HG03521 (cell line): ENCODE measurements around the gene USP25.

ENCODE experiments used
- ATAC-seq: cut with Tn5 transposase; IDR thresholded peaks from one replicate; pipeline ENCODE4 v1.9.1; 2021; ENCODE audit warnings: mild to moderate bottlenecking, moderate library complexity; ENCODE audit not compliant: unreplicated experiment

Gene USP25

GRCh38 chr21:15755125-15755524 is 25.3 kb downstream of the USP25 start:
- ATAC-seq, result no peak

GRCh38 chr21:15759469-15759868 is 29.7 kb downstream of the USP25 start:
- ATAC-seq, result no peak

DNA sequence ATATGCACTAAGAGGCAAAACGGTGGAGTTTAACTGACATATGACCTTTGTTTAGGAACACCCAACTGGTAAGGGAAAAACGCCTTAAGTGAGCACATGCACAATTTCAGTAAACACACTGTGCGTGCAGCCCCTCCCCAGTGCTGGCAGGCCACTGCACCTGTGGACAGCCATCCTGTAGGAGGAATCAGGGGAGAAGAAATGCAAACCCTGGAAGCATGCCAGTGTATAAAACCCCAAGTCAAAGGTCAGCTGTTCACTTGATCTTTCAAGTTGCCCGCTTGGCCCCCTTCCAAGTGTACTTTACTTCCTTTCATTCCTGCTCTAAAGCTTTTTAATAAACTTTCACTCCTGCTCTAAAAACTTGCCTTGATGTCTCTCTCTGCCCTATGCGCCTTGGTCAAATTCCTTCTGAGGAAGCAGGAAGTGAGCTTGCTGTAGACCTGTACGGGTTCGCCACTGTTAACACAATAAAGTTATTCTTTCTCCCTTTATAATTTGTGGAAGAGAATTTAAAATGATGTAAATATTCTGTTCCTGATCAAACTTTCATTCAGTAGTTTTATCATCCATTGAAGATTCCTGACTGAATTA is 31.8 kb downstream of the USP25 start:
- no peak for ATAC-seq

- ATAC-seq, result no peak
These were observed 33.6 kb downstream of the USP25 start for GRCh38 chr21:15763359-15763758.

DNA sequence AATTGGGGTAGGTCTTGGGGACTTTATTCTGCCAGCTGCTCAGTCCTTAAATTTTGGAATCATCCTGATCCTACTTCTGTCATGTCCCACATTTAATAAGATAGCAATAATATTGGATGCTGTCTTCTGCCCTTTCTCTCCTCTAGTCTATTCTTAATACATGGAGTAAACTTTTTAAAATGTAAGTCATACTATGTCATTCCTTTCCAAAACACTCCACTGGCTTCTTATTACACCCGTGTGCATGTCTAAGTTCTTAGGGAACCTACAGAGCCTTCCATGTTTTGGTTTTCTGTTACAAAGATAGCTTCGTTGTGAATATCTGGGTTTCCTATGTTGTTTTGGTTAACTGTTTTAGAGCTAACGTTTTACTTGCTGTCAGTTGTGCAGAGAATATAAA is 35.1 kb downstream of the USP25 start:
- no peak for ATAC-seq

DNA sequence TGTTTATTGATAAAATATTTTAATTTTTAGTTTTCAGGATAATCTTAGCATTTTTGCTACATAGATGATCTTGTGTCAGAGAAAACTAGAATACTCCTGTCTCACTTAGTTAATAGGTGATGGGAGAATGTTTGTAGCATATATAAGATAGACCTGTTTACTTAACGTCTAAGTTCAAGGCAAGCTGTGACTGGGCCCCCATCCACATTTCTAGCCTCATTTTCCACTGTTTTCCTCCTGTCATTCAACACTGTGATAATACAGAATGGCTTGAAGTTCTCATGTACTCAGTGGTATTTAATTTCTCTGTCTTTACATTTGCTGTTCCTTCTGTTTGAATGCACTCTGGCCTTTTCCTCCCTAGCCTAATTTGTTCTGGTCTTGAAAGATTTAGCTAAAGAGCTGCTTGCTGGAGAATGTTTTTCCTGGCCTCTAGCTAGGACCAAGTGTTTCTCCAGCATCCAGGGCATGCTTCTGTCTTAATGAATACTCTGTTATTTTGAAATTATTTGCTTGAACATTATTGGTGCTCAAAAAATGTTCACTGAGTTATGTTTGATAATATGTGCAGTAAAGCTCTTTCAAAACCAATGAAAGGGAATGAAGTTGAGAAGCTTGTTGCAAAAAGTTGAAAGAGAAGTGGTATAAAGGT is 37.3 kb downstream of the USP25 start:
- ATAC-seq, result no peak

DNA sequence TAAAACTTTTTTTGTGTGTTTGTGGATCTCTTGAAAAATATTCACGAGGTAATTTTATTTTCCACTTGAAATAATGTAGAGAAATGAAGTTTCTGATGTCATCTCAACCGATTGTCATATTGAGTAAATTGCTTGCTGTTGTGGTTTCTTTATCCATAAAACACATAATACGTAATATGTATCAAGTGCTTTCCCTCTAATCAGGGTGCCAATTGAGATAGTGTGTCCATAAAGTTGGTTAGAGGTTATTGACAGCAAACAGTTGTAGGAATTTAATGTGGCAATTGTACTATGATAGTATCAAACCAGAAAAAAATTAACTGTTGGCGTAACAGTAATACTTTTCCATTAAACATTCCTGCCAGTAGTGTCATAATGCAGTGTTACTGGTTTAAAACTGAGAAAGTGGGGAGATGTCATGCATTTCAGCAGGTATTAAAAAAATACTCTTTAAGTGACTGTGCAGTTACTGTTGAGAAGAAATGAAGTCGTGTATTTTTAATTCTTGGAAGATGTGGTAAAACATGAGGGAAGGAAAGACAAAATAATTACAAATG is 38.3 kb downstream of the USP25 start:
- ATAC-seq, result no peak

DNA sequence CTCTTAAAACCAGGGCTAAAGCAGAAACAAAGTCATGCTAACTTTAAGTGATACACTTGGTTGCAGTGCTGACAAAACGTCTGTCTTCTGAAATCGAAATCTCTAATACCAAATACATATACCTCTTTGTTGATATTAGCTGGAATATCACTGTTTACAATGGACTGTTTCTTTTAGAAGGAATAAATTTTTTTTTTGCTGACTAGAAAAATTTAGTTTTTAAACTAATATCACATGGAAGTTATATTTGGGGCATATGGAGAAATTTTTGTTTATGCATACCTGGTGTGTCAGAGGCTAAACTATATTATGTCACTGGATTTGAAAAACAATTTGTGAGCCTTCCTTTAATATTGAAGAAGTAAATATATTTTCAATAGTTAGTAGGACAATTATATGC is 39.1 kb downstream of the USP25 start:
- no peak for ATAC-seq

GRCh38 chr21:15771311-15771710 is 41.5 kb downstream of the USP25 start:
- no peak for ATAC-seq

DNA sequence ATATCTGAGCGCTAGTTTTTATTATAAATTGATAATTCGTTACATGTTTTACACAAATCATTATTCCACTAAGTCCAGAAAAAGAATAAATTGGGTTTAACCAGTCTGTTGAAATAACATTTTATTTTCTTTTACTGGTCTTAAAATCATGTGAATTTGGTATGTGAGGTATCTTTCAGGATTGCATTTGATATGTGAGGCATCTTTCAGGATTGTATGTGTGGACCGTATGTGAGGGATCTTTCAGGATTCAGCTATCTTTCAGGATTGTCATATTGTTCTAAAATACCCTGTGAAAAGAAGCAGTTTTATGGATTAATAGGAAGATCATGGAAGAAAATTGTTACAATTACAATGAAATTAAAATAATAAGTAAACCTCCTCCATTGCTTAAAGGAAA is 42.9 kb downstream of the USP25 start:
- ATAC-seq, result no peak

GRCh38 chr21:15774590-15774989 is 44.8 kb downstream of the USP25 start:
- no peak for ATAC-seq

GRCh38 chr21:15775291-15775690 is 45.5 kb downstream of the USP25 start:
- ATAC-seq, result no peak

DNA sequence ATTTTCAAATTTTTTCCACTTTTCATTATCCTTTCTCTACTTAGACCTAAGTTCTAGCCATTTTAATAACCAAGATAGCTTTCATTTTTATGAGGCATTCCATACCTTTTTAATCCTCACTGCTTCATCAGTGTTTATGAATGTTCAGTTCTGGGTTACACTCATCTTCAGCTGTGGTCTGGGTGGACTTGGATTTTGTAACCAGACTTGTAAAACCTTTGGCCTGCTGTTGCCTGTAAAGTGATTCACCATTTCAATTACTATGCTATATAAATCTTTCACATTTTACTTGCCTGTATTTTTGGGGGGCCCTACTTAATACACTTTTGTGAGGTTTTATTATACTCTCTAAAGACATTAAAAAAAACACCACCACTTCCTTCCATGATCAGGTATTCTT is 46.2 kb downstream of the USP25 start:
- no peak for ATAC-seq

GRCh38 chr21:15776818-15777217 is 47.0 kb downstream of the USP25 start:
- no peak for ATAC-seq

GRCh38 chr21:15781986-15782385 is 52.2 kb downstream of the USP25 start:
- no peak for ATAC-seq

DNA sequence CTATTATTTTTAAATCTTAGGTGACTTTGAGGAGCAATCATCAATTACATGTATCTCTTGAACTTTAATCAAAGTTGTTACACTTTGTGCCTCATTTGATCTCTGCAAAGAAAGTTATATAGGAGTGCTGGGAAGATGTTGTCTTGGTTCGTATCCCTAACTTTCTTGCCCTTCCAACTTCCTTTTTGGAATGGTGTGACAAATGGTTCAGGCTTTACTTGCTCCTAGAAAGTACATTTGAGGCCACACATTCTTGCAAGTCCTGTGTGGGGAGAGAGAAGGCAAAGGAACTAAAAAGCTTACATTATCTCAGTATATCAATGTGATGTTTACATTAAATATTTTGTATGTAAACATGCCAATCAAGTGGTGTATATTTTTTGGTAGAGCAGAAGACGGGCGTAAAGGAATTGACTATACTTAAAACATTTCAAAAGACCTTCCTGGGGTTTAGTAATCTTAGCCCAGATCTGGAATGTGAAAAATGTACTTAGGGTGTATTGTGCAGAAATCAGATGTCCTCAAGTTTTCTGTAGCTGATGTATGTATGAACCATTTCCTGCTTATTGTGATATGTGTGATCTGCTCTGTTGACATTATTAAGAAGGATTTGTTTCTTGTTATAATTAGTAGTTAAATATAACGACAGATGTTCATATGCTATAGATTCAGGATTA is 59.2 kb downstream of the USP25 start:
- ATAC-seq, result no peak

DNA sequence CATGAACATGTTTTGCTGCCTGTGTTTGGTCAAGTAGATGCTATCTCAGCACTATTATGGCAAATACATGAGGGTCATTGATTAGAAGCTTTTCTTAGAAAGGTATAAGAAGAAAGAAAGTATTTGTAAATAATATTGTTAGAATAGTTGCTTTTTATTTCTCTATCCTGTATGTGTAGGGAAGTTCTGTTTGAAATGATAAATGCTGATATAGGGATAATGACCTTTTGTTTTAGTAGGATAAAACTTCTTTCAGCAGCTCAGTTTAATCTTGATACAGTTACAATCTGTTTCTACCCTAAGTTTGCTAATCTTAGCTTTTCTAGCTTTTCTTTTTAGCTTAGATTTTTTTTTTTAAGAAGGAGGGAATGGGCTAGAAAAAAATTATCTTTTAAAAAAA is 63.3 kb downstream of the USP25 start:
- ATAC-seq, result no peak

- no peak for ATAC-seq
These were observed 63.9 kb downstream of the USP25 start for GRCh38 chr21:15793550-15794235.

- ATAC-seq, result no peak
These were observed 64.6 kb downstream of the USP25 start for GRCh38 chr21:15794277-15794912.

DNA sequence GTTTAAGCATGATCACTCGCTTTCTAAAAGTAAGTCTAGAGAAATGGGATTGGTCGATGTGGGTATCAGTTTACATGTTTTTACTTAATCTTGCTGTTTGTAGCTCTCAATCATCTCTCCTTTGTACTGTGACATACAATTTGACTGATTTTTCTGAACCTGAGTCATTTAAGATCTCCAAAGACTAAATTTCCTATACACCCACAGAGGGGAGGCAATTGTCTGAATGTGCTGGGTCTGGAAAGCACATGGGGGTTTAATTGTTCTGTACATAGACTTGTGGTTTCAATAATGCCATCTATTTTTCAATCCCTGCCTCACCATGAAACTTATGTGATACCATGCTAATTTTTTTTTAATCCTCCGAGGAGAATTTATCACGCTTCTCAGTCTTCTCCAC is 65.8 kb downstream of the USP25 start:
- no peak for ATAC-seq
